H1 (cell line): ENCODE data around the gene ROR1. TPM values are rescaled to one million over a fixed set of nuclear protein-coding genes. Genes with fewer than 3 reads are reported as not detected.

Source experiments
- HDAC2 ChIP-seq, 2 experiments: fragments of 300-600 bp in 1 of 2; sonication (generic) in 1 of 2; IDR thresholded peaks; 2 replicates each; pipeline ENCODE4 v1.6.1; 2011 to 2012; ENCODE audit warnings: low read depth in 2 of 2, low read length in 2 of 2, mild to moderate bottlenecking in 2 of 2, moderate library complexity in 2 of 2, borderline replicate concordance in 1 of 2, inconsistent platforms in 1 of 2
- MAFK ChIP-seq: IDR thresholded peaks from 2 replicates; pipeline ENCODE4 v1.6.1; 2012; ENCODE audit warnings: low read depth, mild to moderate bottlenecking, improper control_type of control experiment, low read length
- TBP ChIP-seq: IDR thresholded peaks from 2 replicates; pipeline ENCODE4 v1.6.1; 2011; ENCODE audit warnings: low read depth, low read length, improper control_type of control experiment
- polyA plus RNA-seq, 7 experiments: library from polyadenylated mRNA; depleted of rRNA in 3 of 7; stranded (reverse) in 5 of 7; unstranded in 2 of 7; fragments of >200 nt in 5 of 7; fragments of 200-250 nt in 2 of 7; gene quantifications; 1 replicate in 5 of 7; 2 replicates in 1 of 7; 4 replicates in 1 of 7; pipeline versions ENCODE4 v1.2.1 to v1.2.3, GENCODE V29; 2011 to 2013; ENCODE audit warnings: missing spikeins in 2 of 7, mixed read lengths in 2 of 7
- total RNA-seq: library from RNA; stranded (reverse); fragmentation: NEBNext Ultra II Directional; extraction: Animal tissue kit (Norgen Biotek cat#: 25700); gene quantifications from 2 replicates; pipeline ENCODE4 v1.2.1, GENCODE V29; 2021

Gene ROR1
- total and polyA plus RNA-seq, 2 of the 8 experiments (the other 6 are each of a cell fraction or from before 2014, with no cell fraction given) = 33.6 to 73.6 TPM

DNA sequence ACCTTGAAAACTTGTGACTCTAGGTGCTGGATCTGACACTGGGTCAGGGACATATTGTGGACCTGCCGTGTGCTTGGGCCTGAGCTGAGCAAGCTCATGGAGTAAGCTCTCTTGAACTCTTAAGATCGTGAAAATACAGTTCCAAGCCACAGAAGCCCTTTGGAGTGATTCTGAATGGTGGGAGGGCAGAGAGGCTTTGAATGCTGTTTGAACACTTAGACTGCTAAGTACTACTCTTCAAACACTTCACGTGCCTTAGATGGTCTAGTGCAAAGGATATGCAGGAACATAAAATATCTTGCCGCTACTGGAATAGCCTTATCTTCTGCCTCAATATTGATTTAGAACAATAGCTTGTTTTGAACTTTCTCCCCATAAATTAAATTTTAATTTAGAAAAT is 21.6 kb downstream of the ROR1 start (continued):
- TF ChIP-seq HDAC2 (IDR thresholded peaks at IDR 0.05; ENCODE audit: borderline replicate concordance in 1 of 2, low read depth in 2 of 2, low read length in 2 of 2) (no peak), MAFK (no peak), TBP (no peak)
